Measurements from ENCODE around the gene SYK.

DNA sequence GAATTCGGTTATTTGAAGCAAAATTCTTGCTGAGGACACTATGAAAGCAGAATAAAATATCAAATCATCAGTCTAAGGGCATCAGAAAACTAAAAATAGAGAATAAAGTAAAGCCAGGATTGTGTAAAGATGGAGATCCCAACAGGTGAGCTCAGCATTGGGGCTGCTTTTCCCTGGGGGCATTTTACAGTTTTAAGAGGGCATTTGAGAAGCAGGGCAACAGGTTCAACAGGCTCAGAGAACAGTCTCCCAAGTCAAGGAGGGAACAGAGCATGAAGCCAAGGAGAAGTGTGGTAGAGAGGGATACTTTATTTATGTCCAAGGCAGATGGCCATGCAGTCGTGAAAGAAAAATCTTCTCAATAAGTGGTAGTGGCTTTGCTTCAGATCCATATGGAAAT, 145.4 kb downstream of the SYK start:
- no peak for TF ChIP-seq CEBPB (IDR thresholded peaks at IDR 0.05; ENCODE audit: low read depth)
- TF ChIP-seq MAX (IDR thresholded peaks at IDR 0.05): no peak
- no peak for TF ChIP-seq REST (IDR thresholded peaks at IDR 0.05; ENCODE audit: low read depth)
- TF ChIP-seq EZH2phosphoT487 (IDR thresholded peaks at IDR 0.05; ENCODE audit: borderline replicate concordance): no peak
- no peak for TF ChIP-seq EZH2 (IDR thresholded peaks at IDR 0.05)
- TF ChIP-seq, protein P1, sequence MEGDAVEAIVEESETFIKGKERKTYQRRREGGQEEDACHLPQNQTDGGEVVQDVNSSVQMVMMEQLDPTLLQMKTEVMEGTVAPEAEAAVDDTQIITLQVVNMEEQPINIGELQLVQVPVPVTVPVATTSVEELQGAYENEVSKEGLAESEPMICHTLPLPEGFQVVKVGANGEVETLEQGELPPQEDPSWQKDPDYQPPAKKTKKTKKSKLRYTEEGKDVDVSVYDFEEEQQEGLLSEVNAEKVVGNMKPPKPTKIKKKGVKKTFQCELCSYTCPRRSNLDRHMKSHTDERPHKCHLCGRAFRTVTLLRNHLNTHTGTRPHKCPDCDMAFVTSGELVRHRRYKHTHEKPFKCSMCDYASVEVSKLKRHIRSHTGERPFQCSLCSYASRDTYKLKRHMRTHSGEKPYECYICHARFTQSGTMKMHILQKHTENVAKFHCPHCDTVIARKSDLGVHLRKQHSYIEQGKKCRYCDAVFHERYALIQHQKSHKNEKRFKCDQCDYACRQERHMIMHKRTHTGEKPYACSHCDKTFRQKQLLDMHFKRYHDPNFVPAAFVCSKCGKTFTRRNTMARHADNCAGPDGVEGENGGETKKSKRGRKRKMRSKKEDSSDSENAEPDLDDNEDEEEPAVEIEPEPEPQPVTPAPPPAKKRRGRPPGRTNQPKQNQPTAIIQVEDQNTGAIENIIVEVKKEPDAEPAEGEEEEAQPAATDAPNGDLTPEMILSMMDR (IDR thresholded peaks at IDR 0.05 in 2 of 3, conservative IDR thresholded peaks at IDR 0.05 in 1 of 3; ENCODE audit: borderline replicate concordance in 1 of 3, insufficient read depth in 1 of 3, low read depth in 2 of 3, low read length in 2 of 3): no peak
- no peak for TF ChIP-seq POLR2AphosphoS5 (IDR thresholded peaks at IDR 0.05; ENCODE audit: low read depth, low read length)
- no peak for TF ChIP-seq SRF (IDR thresholded peaks at IDR 0.05; ENCODE audit: low read depth)
- no peak for TF ChIP-seq EGR1 (IDR thresholded peaks at IDR 0.05; ENCODE audit: low read depth)

Measured in HCT116 (cell line).